H1 (cell line): Measurements from ENCODE around the gene STAG2. TPM values are rescaled to one million over a fixed set of nuclear protein-coding genes. Genes with fewer than 3 reads are reported as not detected.

Experiments used
- CBX5 ChIP-seq: fragments of 300-800, 300-1000 bp; sonication (generic); IDR thresholded peaks from 2 replicates; pipeline ENCODE4 v1.7.1; 2016; ENCODE audit warnings: antibody characterized with exemption, low read length, low read depth
- KDM4A ChIP-seq: IDR thresholded peaks from one replicate; pipeline ENCODE4 v1.7.1; 2012; ENCODE audit warnings: low read depth, mild to moderate bottlenecking, moderate library complexity, low read length, inconsistent platforms; ENCODE audit not compliant: severe bottlenecking
- RFX5 ChIP-seq: IDR thresholded peaks from 2 replicates; pipeline ENCODE4 v1.6.1; 2011; ENCODE audit warnings: low read depth, low read length, improper control_type of control experiment, borderline replicate concordance
- SP2 ChIP-seq: IDR thresholded peaks from 2 replicates; pipeline ENCODE4 v1.6.1; 2012; ENCODE audit warnings: mild to moderate bottlenecking, low read length, inconsistent platforms
- polyA plus RNA-seq, 7 experiments: library from polyadenylated mRNA; depleted of rRNA in 3 of 7; stranded (reverse) in 5 of 7; unstranded in 2 of 7; fragments of >200 nt in 5 of 7; fragments of 200-250 nt in 2 of 7; gene quantifications; 1 replicate in 5 of 7; 2 replicates in 1 of 7; 4 replicates in 1 of 7; pipeline versions ENCODE4 v1.2.1 to v1.2.3, GENCODE V29; 2011 to 2013; ENCODE audit warnings: missing spikeins in 2 of 7, mixed read lengths in 2 of 7
- total RNA-seq: library from RNA; stranded (reverse); fragmentation: NEBNext Ultra II Directional; extraction: Animal tissue kit (Norgen Biotek cat#: 25700); gene quantifications from 2 replicates; pipeline ENCODE4 v1.2.1, GENCODE V29; 2021
- TF ChIP-seq, protein P1 (sequence below), 3 experiments: IDR thresholded peaks; 1 replicate in 2 of 3; 2 replicates in 1 of 3; pipeline versions ENCODE4 v1.5.1 to v1.6.1; 2011; ENCODE audit warnings: low read length in 3 of 3, mild to moderate bottlenecking in 3 of 3, inconsistent platforms in 2 of 3, low read depth in 1 of 3, moderate library complexity in 1 of 3; ENCODE audit not compliant: insufficient read depth in 1 of 3; ENCODE audit errors: control extremely low read depth in 1 of 3

STAG2 gene
- total and polyA plus RNA-seq, 2 of the 8 experiments (the other 6 are each of a cell fraction or from before 2014, with no cell fraction given): 20.3 to 94.9 TPM

DNA sequence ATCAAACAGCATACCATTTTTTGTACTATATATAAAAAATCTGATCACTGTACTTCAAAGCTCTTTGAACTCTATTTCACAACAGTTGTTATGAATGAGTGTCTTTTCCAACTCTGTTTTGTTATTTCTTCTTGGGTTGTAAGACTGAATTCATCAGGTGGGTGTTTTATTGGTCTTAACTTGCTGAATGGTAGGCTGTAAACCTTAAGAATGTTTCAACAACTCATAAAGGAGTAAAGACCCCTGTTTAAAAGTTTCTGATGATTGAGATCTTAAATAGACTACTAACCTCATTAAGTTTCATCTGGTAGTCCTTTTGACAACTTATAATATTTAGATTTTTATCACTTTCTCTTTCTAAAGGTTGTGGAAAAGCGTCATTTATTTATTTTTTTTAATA is 18.4 kb upstream of the STAG2 start (continued):
- TF ChIP-seq SP2: no peak
- TF ChIP-seq, protein P1, sequence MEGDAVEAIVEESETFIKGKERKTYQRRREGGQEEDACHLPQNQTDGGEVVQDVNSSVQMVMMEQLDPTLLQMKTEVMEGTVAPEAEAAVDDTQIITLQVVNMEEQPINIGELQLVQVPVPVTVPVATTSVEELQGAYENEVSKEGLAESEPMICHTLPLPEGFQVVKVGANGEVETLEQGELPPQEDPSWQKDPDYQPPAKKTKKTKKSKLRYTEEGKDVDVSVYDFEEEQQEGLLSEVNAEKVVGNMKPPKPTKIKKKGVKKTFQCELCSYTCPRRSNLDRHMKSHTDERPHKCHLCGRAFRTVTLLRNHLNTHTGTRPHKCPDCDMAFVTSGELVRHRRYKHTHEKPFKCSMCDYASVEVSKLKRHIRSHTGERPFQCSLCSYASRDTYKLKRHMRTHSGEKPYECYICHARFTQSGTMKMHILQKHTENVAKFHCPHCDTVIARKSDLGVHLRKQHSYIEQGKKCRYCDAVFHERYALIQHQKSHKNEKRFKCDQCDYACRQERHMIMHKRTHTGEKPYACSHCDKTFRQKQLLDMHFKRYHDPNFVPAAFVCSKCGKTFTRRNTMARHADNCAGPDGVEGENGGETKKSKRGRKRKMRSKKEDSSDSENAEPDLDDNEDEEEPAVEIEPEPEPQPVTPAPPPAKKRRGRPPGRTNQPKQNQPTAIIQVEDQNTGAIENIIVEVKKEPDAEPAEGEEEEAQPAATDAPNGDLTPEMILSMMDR (IDR thresholded peaks at IDR 0.05; ENCODE audit: control extremely low read depth in 1 of 3, insufficient read depth in 1 of 3, low read depth in 1 of 3, low read length in 3 of 3): no peak
- TF ChIP-seq CBX5: no peak
- TF ChIP-seq KDM4A: no peak
- TF ChIP-seq RFX5: no peak
- TF ChIP-seq, all 59 proteins: peak for 0
